Retina (tissue), 1 donor: ENCODE results near the gene RSPH3.
"Not testable (repeated sequence)": the region's sequence is repeated elsewhere in the genome, so short reads cannot be mapped to it uniquely, and the experiment has no call there.

ENCODE experiments used
- DNase-seq: peaks from one replicate; pipeline ENCODE4 v3.0.0-alpha.2; 2016

RSPH3 gene

DNA sequence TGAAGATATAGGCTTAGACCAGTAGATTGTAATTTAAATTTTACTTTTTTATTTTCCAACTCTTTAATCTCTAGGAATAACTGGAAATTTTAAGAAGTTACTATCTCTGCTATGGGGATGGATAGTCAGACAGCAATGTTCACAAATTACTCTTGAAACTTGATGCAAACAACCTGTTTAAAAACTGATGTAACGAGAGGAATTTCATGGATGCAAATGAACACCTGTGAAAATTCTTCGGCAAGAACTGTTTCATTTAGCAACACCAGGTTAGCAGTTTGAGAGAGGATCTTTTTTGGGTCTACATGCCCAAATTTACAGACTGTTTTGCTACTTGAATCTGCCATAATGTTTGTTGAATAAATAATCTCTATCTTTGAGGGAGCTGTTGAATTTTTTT is 20.0 kb upstream of the RSPH3 start:
- DNase-seq = no peak

DNA sequence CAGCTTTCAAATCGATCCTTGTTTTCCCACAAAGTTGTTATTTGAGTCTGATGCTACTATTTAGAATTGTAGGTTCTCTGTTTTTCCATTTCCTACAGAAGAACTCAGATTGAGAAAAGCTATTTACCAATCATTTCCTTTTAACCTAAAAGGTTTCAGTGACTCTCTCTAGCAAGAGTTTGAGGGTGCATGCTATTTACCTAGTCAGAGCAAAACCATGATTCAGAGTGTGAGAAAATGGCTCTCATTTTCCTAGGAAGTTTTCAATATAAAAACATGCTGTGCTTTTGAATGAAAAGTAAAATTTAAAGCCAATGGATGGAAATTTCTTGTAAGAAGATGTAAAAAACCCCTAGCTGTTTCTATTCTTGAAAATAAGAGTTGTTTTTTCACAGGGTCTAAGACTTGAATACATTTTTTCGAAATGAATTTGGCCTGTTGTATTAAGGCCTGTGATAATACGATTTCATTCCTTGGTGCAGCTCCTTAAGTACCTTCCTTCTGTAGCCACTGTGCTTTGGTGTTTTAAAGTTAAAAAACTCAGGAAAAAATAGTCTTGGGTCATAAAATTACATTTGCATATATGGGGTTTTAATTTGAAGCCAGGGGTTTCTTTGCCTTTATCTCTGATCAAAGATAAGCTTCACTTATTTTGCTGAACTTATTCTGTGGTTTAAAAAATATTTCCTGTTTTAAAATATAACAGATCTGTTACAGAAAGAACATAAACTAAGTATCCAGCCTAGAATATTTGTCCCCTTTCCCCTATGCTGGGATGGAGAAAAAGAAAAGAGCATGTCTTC is 18.0 kb upstream of the RSPH3 start:
- DNase-seq = no peak

DNA sequence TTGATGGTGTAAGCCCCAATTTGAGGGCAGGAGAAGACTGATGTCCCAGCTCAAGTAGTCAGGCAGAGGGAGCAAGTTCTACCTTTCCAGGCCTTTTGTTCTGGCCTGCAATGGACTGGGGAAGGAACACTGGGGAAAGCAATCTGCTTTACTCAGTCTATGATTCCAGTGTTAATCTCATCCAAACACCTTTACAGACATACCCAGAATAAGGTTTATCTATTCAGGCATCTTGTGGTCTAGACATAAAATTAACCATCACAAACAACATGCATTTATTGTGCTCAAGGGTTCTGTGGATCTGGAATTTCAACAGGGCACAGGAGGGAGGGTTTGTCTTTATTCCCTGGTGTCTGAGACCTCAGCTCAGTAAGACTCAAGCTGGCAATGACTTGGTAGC is 14.4 kb upstream of the RSPH3 start:
- DNase-seq = no peak

DNA sequence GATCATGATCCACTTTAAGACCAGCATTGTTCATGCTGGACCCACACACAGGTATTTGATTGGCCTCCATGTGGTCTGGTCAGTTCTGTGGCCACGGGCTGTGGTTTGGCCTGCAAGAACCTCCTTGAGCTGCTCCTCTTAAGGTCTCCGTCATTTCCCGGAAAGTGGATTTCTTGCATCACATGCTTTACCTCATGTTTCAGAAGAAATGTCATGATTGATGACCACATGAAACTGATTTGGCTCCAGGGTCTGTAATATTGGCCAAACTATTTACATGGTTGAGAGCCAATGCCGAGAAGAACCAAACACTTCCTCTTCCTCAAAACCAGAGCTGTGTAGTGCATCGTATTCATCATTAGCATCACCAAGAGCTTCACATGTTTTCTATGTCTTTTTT is 13.2 kb upstream of the RSPH3 start:
- no peak for DNase-seq

DNA sequence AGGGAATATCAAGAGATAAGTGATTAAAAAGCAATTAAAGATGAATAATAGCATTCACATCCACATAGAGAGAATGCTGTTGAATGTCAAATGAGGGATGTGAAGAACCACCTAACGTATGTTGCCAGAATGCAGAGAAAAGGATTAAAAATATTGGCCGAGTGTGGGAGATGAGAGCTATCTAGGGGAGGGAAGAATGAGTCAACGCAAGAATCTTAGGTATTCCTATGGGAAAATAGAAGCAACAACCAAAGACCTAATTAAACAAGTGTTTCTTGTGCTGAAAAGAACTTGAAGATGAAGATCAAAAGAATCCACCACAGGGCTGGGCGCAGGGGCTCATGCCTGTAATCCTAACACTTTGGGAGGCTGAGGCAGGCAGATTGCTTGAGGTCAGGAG is 12.2 kb upstream of the RSPH3 start:
- DNase-seq = no peak

DNA sequence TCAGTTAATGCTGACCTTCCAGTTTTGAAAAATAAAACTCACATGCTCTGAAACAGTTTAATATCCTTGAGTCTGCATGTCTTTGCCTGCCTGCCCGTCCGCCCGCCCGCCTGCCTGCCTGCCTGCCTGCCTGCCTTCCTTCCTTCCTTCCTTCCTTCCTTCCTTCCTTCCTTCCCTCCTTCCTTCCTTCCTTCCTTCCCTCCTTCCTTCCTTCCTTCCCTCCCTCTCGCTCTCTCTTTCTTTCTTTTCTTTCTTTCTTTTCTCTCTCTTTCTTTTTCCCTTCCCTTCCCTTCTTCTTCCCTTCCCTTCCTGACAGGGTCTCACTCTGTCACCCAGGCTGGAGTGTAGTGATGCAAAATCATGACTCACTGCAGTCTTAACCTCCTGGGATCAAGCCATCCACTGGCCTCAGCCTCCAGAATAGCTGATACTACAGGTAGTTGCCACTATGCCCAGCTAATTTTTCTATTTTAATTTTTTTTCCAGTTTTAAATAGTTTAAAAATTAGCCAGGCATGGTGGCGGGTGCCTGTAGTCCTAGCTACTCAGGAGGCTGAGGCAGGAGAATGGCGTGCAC is 10.1 kb upstream of the RSPH3 start:
- DNase-seq = not testable (repeated sequence)

DNA sequence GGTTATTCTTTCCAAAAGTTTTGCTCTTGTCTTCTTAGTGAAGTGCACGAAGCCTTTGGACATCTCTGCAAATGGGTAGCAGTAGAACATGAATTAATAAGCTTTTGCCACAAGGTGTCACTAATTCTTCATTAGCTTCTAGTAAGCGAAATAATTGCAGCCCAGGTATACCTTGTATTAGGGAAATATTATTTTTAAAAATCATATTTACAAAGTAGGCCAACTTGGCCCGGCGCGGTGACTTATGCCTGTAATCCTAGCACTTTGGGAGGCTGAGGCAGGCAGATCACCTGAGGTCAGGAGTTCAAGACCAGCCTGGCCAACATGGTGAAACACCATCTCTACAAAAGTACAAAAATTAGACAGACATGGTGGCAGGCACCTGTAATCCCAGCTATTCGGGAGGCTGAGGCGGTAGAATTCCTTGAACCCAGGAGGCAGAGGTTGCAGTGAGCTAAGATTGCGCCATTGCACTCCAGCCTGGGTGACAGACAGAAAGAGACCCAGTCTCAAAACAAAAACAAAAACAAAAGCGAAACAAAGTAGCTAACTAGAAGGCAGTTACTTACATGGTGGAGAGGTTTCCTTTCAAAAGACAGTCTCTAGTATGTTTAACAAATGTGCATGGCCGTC is 8.8 kb upstream of the RSPH3 start:
- no peak for DNase-seq

DNA sequence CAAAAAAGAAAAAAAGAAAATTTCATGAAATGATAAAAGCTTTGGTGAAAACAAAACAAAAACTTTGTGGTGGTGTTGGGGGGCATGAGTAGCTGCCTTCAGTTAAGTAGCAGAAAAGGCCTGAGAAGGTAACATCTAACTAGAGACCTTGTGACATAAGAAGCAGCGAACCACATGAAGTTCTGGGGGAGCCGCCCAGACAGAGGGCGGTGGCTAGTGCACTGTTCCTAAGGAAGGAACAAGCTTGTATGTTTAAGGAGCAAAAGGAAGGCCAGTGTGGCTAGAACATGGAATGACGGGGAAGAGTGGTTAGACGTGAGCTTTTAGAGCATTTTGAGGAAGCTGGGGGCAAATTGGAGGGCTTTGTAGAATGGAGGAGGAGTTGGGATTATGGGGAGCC is 7.5 kb upstream of the RSPH3 start:
- DNase-seq = no peak

DNA sequence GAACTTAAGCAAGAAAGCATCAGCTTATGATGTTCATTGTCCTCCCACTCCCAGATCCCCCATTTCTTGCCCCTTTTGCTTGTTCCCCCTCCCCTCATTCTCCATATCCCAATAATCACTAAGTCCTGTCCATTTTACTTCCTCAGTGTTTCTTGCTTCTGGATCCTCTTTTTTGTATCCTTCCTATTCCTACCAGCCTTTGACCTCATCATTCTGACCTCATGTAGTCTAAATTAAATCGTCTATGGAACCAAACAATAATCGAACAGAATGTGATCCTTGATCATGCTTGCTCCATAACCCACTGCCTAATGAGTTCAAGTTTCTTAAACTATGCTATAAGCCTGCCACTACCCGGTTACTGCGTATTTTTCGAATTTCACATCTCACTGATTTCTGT is 5.4 kb upstream of the RSPH3 start:
- DNase-seq = no peak

DNA sequence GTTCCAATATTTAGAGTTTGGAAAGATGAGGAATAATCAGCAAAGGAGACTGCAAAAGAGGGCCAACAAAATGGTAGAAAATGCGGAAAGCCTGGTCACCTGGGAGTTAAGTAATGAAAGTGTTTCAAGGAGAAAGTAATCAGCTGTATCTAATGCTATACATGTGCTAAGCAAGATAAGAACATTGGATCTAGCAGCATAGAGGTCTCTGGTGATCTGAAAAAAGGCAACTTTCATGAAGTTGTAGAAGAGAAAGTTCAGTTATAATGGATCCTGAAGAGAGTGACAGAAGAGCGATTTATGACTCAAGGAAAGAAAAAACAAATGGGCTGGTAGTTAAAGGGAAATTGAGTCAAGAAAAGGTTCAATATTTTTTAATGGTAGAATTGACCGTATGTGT is 4.6 kb upstream of the RSPH3 start:
- DNase-seq = no peak

DNA sequence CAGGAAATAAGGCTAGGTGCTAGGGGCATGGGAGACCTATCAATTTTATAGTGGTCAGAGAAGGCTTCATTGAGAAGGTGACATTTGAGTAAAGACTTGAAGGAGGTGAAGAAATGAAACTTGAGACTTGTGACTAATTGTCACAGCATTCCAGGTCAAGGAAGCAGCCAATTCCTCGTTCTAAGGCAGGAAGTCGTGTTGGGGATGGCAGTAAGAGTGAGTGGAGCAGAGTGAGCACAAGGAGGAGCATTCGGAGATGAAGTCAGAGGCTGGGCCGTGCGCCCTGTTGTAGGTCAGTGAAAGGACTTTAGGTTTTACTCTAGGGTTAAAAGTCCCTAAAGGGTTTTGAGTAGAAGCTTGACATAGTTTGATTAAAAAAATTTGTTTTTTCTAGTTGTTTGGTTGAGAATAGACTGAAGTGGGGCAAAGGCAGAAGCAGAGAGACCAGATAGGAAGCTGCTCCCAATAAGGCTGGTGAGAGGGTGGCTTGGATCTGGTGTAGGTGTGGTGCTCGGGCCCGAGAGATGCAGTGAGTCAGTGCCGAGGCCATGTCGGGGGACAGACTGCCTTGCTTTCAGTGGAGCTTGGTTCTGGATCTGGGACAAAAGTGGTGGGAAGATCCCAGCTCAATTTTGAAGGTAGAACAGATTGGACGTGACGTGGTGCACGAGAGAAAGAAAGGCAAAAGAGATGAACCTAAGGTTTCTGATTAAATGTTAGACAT is 2.6 kb upstream of the RSPH3 start:
- DNase-seq = no peak

DNA sequence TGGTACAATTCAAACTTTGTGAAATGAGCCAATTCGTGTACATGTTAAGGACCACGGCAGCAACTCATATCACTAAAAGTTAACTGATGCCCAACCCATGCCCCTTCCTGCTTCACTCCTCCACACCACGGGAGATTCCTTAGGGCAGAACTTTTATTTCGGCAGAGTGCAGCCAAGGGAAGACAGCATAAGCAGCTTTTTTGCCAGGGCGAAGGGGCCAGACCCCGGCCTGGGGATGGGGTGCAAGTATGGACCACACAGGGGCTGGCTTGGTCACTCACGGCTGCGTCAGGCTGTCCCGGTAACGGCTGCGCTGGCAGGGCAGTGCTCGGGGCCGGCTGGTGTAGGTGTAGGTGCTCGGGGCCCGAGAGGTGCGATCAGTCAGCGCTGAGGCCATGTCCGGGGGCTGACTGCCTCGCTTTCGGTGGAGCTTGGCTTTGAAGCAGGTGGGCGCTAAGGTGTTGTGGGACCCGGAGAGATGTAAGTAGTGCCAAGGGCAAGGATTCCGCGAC is 792 bp downstream of the RSPH3 start:
- DNase-seq = no peak

DNA sequence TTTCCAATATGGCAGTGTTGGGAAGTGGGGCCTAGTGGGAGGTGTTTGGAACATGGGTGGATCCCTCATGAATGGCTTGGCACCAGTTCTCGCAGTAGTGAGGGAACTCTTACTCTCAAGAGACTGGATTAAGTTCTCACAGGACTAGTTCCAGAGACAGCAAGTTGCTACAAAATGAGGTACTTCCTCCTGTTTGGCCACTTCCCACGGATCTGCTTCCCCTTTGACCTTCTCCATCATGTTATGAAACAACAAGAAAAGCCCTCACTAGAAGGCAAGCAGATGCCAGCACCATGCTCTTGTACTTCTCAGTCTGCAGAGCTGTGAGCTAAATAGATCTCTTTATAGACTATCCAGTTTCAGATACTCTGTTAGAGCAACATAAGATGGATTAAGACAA is 3.1 kb downstream of the RSPH3 start:
- DNase-seq = no peak

DNA sequence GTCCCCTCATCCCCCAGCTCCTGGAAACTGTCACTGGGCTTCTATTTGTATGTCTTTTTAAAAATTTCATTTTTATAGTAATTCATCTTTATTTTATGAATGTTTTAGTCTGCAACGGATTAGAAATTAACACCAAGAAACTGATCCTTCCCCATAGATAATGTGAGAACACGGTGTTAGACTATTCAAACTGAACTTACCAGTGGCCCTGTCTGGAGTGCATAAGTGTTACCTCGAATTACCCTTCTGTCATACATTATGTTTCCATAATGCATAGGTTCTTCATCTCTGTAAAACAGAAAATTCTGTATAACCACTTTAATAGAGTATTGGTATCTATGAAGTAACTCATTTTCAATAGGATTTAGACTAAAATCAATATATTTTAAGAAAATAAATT is 6.4 kb downstream of the RSPH3 start:
- no peak for DNase-seq

DNA sequence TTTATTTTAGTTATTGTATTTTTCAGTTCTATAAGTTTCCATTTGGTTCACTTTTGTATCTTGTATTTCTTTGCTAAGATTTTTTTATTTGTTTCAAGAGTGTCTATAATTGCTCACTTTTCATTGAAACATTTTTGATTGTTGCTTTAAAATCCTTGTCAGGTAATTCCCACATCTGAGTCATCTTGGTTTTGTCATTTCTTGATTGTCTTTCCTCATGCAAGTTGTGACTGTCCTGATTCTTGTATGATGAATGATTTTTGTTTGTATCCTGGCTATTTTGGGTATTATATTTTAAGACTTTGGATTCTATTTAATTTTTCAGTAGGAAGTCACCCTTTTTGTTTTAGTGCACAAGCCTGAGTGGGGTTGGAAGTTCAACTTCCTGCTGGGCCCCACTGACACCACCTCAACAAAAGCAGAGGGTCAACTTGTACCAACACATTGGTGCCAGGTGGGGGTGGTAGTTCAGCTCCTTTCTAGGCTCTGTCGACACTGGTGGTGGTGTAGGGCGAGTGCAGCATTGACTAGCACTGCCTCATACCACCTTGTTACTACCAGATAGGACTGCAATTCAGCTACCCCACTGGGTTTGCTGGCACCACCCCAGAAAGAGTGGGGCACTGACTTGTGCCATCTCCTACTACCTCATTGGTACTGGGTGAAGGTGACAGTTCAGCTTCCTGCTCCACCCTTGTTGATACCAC is 8.8 kb downstream of the RSPH3 start:
- DNase-seq = no peak

DNA sequence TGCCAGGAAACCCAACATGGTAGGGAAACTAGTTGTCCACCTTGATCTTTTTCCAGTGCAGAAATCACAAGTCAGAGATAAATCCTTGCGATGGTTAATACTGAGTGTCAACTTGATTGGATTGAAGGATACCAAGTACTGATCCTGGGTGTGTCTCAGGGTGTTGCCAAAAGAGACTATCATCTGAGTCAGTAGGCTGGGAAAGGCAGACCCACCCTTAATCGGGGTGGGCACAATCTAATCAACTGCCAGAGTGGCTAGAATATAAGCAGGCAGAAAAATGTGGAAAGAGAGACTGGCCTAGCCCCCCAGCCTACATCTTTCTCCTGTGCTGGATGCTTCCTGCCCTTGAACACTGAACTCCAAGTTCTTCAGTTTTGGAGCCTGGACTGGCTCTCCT is 10.3 kb downstream of the RSPH3 start:
- DNase-seq = not testable (repeated sequence)

DNA sequence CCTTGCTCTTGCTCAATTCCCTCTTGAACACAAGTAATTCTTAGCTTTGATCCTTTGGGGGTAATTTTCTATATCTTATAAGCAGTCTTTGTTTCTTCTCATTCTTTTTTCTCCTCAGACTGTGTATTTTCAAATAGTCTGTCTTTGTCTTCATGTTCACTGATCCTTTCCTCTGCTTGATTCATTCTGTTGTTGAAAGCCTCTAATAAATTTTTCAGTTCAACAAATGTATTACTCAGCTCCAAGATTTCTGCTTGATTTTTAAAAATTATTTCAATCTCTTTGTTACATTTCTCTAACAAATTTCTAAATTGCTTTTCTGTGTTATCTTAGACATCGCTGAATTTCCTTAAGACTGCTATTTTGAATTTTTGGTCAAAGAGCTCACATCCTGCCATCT is 11.5 kb downstream of the RSPH3 start:
- DNase-seq = no peak

DNA sequence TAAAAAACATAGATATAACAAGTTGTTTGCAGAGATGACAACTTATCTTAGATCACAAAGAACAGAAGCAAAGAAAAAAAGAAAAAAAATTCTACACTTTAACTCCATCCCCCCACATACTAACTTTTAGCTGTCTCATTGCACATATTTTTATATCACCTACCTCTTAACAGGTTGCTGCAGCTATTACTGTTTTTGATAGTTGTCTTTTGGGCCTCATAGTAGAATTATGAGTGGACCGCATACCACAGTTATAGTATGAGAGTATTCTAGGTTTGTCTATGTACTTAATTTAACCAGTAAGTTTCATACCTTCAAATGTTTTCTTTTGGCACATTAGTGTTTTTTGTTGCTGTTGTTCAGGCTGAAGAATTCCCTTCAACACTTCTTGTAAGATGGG is 12.3 kb downstream of the RSPH3 start:
- DNase-seq = no peak

DNA sequence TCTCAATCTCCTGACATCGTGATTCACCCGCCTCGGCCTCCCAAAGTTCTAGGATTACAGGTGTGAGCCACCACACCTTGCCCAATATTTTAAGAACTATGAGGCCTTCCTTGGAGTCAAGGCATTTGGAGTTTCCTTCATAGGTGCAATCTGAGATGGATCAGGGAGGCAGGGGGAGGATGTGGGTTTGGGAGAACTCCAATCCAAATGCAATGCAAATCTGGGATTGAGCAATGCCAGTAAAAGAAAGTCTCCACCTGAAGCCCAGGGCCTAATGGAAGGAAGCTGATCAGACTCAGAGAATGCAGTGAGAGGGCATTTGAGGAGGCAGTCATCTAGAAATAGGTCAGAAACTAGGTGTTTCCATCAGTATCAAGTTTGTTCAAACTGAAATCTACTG is 21.2 kb downstream of the RSPH3 start:
- DNase-seq = no peak

DNA sequence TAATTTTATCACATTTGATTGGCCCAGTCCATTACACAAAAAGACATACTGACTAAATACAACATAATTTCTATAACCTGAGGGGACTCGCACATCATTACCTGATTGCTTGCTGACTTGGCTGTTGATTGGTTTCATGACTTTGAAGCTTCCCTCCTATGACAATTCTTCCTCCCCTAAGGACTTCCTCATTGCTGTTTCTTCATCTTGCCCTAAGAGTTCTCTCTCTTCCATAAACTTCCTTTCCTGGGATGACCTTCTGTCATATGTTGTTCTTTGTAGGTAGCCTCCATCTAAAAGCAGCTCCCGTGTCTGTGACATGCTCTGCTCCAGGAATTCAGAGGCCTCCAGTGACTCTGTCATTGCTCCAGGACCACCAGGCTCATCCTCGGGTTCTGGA is 22.6 kb downstream of the RSPH3 start:
- no peak for DNase-seq

DNA sequence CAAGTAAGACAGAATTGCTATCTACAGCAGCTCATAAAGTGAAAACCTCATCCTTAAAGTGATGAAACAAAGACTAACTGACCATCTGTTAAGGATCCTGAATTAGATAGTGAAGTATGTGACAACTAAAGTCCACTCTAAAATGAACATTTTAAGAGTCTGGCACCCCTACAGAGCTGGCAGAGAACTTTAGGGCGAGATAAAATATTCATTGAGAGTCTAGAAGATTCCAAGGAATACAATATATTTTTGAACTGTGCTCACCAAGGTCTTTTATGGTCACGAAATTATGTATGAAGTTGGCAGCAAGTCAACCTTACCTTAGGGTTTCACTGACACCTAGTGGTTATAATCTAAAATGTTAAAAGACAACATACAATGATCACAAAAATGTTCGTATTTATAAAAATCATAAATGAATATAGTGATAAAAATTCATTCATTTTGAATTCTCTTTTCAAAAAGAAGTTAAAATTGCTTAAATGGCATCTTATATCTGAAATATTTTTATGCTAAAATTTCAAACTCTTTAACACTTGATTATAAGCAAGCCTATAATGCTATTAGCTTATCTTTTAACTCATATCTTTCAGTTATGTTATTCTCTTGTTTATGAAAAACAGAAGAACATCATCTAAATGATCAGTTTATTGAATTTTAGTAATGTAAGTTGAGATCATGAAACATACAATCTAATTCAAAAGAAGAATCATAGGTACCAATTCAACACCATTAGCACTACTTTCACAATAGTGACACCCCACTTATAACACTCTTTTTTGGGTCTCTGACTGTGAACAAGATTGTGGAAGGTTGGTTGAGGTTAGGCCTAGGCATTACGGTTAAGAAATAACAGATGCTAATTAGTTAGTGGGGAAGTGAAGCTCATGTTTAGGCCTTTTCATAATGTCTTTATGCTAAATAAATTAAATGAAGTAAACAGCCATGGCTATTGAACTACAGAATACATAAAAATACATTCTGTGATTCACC is 27.5 kb downstream of the RSPH3 start:
- peak; percentile 46 for DNase-seq
